AG09319 (cell line): ENCODE data around the gene CUX1.

ENCODE experiments used
- DNase-seq: peaks from one replicate; pipeline ENCODE4 v3.0.0-alpha.2; 2010; ENCODE audit warnings: low read depth; ENCODE audit errors: extremely low read depth
- TF ChIP-seq, protein P1 (sequence below): IDR thresholded peaks from 2 replicates; pipeline ENCODE4 v1.5.1; 2011; ENCODE audit warnings: low read depth, mild to moderate bottlenecking, inconsistent platforms, low read length, moderate library complexity

CUX1 gene

DNA sequence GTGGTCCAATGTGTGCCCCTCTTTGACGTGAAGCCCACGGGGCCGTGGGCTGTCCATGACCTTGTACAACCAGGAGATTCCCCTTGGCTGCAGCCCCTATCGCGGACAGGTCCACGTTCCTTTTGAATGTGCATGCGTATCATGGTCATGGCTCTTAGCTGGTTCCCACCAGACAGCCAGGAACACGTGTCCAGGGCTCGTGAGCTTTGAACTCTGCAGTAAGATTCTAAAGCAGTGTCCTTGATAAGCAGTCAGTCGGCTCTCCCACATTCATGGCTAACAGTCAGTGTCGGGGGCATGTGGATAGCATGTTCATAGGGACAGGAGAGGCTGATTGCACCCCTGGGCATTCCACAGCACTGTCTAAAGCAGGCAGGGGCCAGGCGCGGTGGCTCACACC lies 393.4 kb downstream of the CUX1 start:
- no peak for DNase-seq
- TF ChIP-seq, protein P1, sequence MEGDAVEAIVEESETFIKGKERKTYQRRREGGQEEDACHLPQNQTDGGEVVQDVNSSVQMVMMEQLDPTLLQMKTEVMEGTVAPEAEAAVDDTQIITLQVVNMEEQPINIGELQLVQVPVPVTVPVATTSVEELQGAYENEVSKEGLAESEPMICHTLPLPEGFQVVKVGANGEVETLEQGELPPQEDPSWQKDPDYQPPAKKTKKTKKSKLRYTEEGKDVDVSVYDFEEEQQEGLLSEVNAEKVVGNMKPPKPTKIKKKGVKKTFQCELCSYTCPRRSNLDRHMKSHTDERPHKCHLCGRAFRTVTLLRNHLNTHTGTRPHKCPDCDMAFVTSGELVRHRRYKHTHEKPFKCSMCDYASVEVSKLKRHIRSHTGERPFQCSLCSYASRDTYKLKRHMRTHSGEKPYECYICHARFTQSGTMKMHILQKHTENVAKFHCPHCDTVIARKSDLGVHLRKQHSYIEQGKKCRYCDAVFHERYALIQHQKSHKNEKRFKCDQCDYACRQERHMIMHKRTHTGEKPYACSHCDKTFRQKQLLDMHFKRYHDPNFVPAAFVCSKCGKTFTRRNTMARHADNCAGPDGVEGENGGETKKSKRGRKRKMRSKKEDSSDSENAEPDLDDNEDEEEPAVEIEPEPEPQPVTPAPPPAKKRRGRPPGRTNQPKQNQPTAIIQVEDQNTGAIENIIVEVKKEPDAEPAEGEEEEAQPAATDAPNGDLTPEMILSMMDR = no peak

DNA sequence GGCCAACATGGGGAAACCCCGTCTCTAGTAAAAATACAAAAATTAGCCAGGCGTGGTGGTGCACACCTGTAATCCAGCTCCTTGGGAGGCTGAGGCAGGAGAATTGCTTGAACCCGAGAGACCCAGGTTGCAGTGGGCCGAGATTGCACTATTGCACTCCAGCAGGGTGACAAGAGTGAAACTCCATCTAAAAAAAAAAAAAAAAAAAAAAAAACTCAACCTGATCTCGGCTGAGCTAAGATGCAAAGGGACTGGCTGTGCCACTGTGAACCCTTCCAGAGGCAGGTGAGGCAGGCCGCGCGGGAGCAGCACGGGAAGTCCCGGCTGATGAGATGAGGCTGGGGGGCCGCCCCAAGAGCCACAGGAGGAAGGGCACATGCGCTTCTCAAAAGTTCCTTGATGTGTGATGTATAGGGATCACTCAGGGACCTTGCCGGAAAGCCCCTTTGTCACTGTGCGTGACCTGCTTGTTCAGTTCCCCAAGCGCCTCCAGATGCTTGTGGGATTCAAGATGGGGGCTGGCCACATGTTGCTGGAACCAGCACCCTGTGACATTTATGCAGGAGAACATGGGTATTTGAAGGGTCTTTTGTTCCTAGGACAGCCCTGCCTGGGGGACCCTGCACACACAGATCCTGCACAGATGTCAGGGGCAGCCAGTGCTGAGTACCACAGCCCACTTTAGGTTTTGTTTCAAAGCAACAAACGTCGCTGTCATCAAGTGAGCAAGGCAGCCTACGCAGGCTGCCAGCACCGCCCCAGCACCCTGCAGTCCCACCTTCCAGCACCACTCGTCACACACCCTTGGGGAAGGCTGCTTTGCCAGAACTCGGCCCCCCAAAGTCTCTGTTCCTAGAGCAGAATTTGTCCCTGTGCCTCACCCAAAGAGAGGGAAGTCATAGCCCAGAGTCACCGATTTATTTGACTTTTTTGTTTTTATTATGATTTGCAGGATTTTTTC lies 394.4 kb downstream of the CUX1 start:
- TF ChIP-seq, protein P1 = no peak
- DNase-seq = no peak

DNA sequence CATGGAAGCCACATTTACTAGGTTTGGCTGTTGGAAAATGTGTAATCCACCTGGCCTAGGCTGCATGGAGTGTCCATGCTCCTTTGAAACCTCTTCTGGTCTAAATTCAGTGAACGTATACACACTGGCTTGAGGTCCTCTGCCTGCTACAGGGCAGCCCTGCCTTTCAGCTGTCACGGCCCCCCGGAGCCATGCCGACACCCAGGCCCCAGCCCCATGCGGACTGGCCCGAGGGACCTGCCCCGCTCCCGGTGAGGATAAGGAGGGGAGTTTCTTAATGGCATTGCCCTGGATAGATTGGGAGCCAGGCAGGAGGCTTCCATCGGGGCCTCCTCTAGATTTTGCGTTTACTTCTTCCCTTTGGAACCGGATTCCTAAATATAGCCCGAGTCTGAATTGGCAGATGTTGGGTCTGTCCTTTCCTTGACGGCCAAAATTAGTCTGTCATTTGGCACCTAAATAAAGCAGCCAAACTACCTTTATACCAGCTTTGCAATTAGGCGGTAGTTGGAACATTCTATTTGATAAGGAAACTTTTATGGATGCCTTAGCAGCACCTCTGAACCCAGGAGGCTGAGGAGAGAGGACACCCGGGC lies 397.1 kb downstream of the CUX1 start:
- no peak for DNase-seq
- TF ChIP-seq, protein P1 = no peak

DNA sequence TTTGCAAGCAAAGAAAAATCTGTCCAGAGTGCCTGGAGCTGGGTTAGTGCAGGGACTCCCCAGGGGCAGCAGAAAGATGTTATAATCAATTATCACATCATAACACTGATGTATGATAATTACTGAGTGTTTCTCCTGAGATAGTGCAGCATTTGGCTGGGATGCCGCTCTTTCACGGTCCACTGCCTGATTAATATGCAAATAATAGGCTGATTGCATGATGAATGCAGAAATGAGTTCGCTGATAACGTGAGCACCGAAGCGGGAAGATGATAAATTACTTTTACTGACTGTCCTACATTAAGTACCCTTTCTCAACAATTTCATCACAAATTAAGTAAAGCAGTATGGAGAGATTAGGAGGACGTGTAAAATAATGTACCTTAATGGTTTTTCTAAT lies 397.8 kb downstream of the CUX1 start:
- no peak for DNase-seq
- TF ChIP-seq, protein P1 = no peak

DNA sequence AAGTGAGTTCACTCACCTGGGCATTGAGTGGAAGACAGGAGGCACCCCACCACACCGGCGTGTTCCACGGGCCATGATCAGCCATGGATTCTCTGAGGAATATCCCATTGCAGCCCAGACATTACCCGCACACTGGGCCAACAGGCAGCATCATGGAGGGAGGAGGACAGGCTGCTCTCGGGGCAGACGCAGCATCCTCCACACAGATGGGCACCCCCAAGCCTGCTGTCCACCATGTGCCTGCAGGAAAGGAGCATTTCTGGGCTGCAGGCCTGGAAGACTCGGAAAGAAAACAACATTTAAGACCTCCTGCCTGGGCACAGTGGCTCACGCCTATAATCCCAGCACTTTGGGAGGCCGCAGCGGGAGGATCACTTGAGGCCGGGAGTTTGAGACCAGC lies 398.3 kb downstream of the CUX1 start:
- TF ChIP-seq, protein P1 = no peak
- DNase-seq = no peak

DNA sequence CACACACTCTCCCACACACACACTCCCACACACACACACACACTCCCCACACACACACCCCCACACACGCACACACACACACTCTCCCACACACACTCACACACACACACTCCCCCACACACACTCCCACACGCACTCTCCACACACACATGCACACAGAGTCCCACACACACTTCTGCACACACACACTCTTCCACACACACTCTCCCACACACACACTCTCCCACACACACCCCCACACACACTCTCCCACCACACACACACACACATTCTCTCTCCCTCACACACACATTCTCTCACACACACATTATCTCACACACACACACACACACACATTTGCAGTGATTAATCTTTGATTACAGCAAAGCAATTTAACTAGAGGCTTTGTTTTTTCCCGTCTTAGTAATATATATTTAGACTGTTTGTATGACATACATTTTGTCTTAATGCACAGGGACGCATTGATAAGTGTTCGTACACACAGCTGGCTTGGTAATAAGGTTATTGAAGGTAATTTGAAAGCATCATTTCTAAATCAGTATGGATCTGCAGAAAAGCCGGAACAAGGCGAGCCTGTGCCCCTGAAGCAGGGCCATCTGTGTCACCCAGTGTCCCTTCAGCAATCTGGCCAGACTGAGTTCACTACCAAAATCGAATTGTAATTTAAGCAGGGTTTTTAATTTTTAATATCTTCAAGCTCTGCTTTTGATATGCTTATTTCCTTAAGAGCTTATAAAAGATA lies 399.3 kb downstream of the CUX1 start:
- DNase-seq = no peak
- TF ChIP-seq, protein P1 = no peak
